Measurements from ENCODE around the gene ZNF700. TPM values are rescaled to one million over a fixed set of nuclear protein-coding genes. Genes with fewer than 3 reads are reported as not detected.
"Not testable (repeated sequence)": the region's sequence is repeated elsewhere in the genome, so short reads cannot be mapped to it uniquely, and the experiment has no call there.

ZNF700 gene
- total and polyA plus RNA-seq, 2 donors (not counting 3 experiments of a cell fraction or from before 2014, with no cell fraction given): 2.3 to 7.9 TPM

- no peaks in the 10 kb centered on the region for H3K4me1 ChIP-seq (ENCODE audit: control insufficient read depth, extremely low read depth, insufficient read depth, low read length)
- H3K79me2 ChIP-seq (ENCODE audit: control insufficient read depth, insufficient read depth, low read length): no peaks in the 10 kb centered on the region
- dilution Hi-C loops (cut with MboI; ENCODE audit: extremely low pct_ligation_motif_present, low sequenced_read_pairs) (no loop called here), intact Hi-C loops (cut with micrococcal nuclease) (no loop called here)
- no peaks in the 10 kb centered on the region for H3K36me3 ChIP-seq (ENCODE audit: control insufficient read depth in 2 of 2, extremely low read depth in 1 of 2, insufficient read depth in 2 of 2, low read length in 2 of 2)
- BruUV-seq (replicated peaks): no TSS peak
- no peaks in the 10 kb centered on the region for H4K20me1 ChIP-seq (replicated peaks; ENCODE audit: control insufficient read depth, extremely low read depth, insufficient read depth, low read length)
- H3K27me3 ChIP-seq (ENCODE audit: control insufficient read depth in 2 of 2, insufficient read depth in 2 of 2, low read length in 2 of 2): no peaks in the 10 kb centered on the region
- no peak overlapping the region for H3K9ac ChIP-seq (replicated peaks; ENCODE audit: extremely low read depth, insufficient read depth, low read length)
- H2AFZ ChIP-seq (ENCODE audit: low read depth, low read length): no peak overlapping the region
- H3K4me2 ChIP-seq (ENCODE audit: insufficient read depth, low read length): no peak overlapping the region
- DNase-seq (ENCODE audit: low read depth, low spot score) (no peak), FAIRE-seq (no peak)
- TF ChIP-seq JUN (IDR thresholded peaks at IDR 0.05; ENCODE audit: borderline replicate concordance, insufficient read depth, insufficient read length, low read depth) (no peak), FOS (IDR thresholded peaks at IDR 0.05; ENCODE audit: borderline replicate concordance, insufficient read depth, low read length) (no peak), EZH2 (IDR thresholded peaks at IDR 0.05; ENCODE audit: borderline replicate concordance, low read depth, low read length, severe bottlenecking) (no peak), POLR2A (IDR thresholded peaks at IDR 0.05; ENCODE audit: low read depth, low read length) (no peak), GATA2 (IDR thresholded peaks at IDR 0.05; ENCODE audit: insufficient read depth, insufficient read length, low read depth, low read length) (no peak), MYC (IDR thresholded peaks at IDR 0.05; ENCODE audit: low read depth, low read length) (no peak), POLR2AphosphoS5 (IDR thresholded peaks at IDR 0.05; ENCODE audit: insufficient read depth, low read depth, low read length) (no peak), CTCF (IDR thresholded peaks at IDR 0.05; ENCODE audit: extremely low read depth in 1 of 2, insufficient read depth in 1 of 2, low read depth in 1 of 2, low read length in 2 of 2) (no peak)
- TF ChIP-seq, protein P1, sequence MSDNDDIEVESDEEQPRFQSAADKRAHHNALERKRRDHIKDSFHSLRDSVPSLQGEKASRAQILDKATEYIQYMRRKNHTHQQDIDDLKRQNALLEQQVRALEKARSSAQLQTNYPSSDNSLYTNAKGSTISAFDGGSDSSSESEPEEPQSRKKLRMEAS (IDR thresholded peaks at IDR 0.05; ENCODE audit: insufficient read depth, insufficient read length): no peak
- CTCF ChIA-PET: no interaction called here
- peaks cover 13% of the 10 kb centered on the region for H3K9me3 ChIP-seq (replicated peaks; ENCODE audit: control insufficient read depth, insufficient read depth, low read length)
- POLR2A ChIA-PET: no interaction called here
- no peaks in the 10 kb centered on the region for H3K9me1 ChIP-seq (replicated peaks; ENCODE audit: control insufficient read depth, extremely low read depth, insufficient read depth, low read length)
- no peak overlapping the region for H3K27ac ChIP-seq (ENCODE audit: insufficient read depth, low read depth, low read length)
- H3K4me3 ChIP-seq (replicated peaks in 1 of 3; ENCODE audit: insufficient read depth in 1 of 3, low read depth in 1 of 3, low read length in 3 of 3): no peak overlapping the region
These were observed 19.0 kb upstream of the ZNF700 start for GRCh38 chr19:11905928-11906327.

- not testable (repeated sequence) for FAIRE-seq
These were observed 13.0 kb upstream of the ZNF700 start for GRCh38 chr19:11911937-11912336.

DNA sequence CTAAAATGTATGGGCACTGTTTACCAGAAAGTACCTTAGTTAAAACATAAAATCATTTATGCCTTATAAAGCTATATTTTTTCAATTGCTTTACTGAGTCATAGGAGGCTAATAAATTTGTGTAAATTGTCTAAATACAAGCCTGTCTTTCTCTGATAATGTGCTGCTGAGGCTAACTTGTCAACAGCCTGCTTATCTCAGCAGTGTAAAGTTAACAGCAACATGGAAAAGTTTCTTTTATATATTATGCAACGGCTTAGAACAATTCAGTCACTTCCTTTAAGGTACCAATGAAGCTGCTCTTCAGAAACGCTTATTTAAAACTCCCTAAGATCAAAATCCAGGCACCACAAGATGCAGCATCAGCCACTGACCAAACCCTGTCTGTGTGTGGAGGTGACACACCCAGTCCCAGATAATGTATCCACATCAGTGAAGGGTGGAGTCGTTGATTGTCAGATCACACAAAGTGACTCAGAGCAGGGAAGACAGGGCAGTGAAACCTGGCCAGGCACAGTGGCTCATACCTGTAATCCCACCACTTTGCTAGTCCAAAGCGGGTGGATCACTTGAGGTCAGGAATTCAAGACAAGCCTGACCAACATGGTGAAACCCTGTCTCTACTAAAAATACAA lies 10.4 kb upstream of the ZNF700 start:
- FAIRE-seq; H3K4me3 ChIP-seq (replicated peaks in 1 of 3; ENCODE audit: insufficient read depth in 1 of 3, low read depth in 1 of 3, low read length in 3 of 3); H3K27me3 ChIP-seq (ENCODE audit: control insufficient read depth in 2 of 2, insufficient read depth in 2 of 2, low read length in 2 of 2); H3K9me3 ChIP-seq (replicated peaks; ENCODE audit: control insufficient read depth, insufficient read depth, low read length); H3K9me1 ChIP-seq (replicated peaks; ENCODE audit: control insufficient read depth, extremely low read depth, insufficient read depth, low read length); CTCF ChIA-PET; dilution Hi-C loops (cut with MboI; ENCODE audit: extremely low pct_ligation_motif_present, low sequenced_read_pairs); H3K36me3 ChIP-seq (ENCODE audit: control insufficient read depth in 2 of 2, extremely low read depth in 1 of 2, insufficient read depth in 2 of 2, low read length in 2 of 2); H3K4me2 ChIP-seq (ENCODE audit: insufficient read depth, low read length); intact Hi-C loops (cut with micrococcal nuclease); DNase-seq (ENCODE audit: low read depth, low spot score); H4K20me1 ChIP-seq (replicated peaks; ENCODE audit: control insufficient read depth, extremely low read depth, insufficient read depth, low read length); BruUV-seq (replicated peaks); H3K4me1 ChIP-seq (ENCODE audit: control insufficient read depth, extremely low read depth, insufficient read depth, low read length); H3K79me2 ChIP-seq (ENCODE audit: control insufficient read depth, insufficient read depth, low read length); POLR2A ChIA-PET; H2AFZ ChIP-seq (ENCODE audit: low read depth, low read length); H3K27ac ChIP-seq (ENCODE audit: insufficient read depth, low read depth, low read length); H3K9ac ChIP-seq (replicated peaks; ENCODE audit: extremely low read depth, insufficient read depth, low read length): not testable (repeated sequence)

More at GRCh38 chr19:11911937-11912336, 13.0 kb upstream of the ZNF700 start:
- H3K4me2 ChIP-seq (ENCODE audit: insufficient read depth, low read length); intact Hi-C loops (cut with micrococcal nuclease); CTCF ChIA-PET; H3K9ac ChIP-seq (replicated peaks; ENCODE audit: extremely low read depth, insufficient read depth, low read length); H3K27ac ChIP-seq (ENCODE audit: insufficient read depth, low read depth, low read length); H3K4me1 ChIP-seq (ENCODE audit: control insufficient read depth, extremely low read depth, insufficient read depth, low read length); H3K36me3 ChIP-seq (ENCODE audit: control insufficient read depth in 2 of 2, extremely low read depth in 1 of 2, insufficient read depth in 2 of 2, low read length in 2 of 2); H2AFZ ChIP-seq (ENCODE audit: low read depth, low read length); H4K20me1 ChIP-seq (replicated peaks; ENCODE audit: control insufficient read depth, extremely low read depth, insufficient read depth, low read length); H3K4me3 ChIP-seq (replicated peaks in 1 of 3; ENCODE audit: insufficient read depth in 1 of 3, low read depth in 1 of 3, low read length in 3 of 3); POLR2A ChIA-PET; DNase-seq (ENCODE audit: low read depth, low spot score); H3K79me2 ChIP-seq (ENCODE audit: control insufficient read depth, insufficient read depth, low read length); BruUV-seq (replicated peaks); H3K9me3 ChIP-seq (replicated peaks; ENCODE audit: control insufficient read depth, insufficient read depth, low read length); H3K27me3 ChIP-seq (ENCODE audit: control insufficient read depth in 2 of 2, insufficient read depth in 2 of 2, low read length in 2 of 2); H3K9me1 ChIP-seq (replicated peaks; ENCODE audit: control insufficient read depth, extremely low read depth, insufficient read depth, low read length); dilution Hi-C loops (cut with MboI; ENCODE audit: extremely low pct_ligation_motif_present, low sequenced_read_pairs): not testable (repeated sequence)

All from endothelial cell of umbilical vein (primary cell).